K562 (cell line): ENCODE measurements around the gene SPRED2. TPM values are rescaled to one million over a fixed set of nuclear protein-coding genes. Genes with fewer than 3 reads are reported as not detected.

Experiments
- ATAC-seq: fragments of 200-7000 bp; cut with Tn5 transposase; 3 replicates; pipeline ENCODE4 v1.9.1; 2020; ENCODE audit warnings: moderate library complexity
- BruUV-seq: library from RNA; stranded (reverse); fragments of 400-500 nt; replicated peaks from 2 replicates; lab custom pipeline; 2021; lab: Mats Ljungman, UMichigan
- CTCF ChIA-PET: fragments of 300-600 bp; formaldehyde crosslinking; extraction: SDS; loops from one replicate; lab custom pipeline; 2021; ENCODE audit warnings: low intra/inter-chr PET ratio; lab: Yijun Ruan, JAX
- POLR2A ChIA-PET: fragments of 300-600, 350-650 bp; sonication (Branson Sonifier 250); formaldehyde crosslinking; extraction: SDS; loops from one replicate; lab custom pipeline; 2021; ENCODE audit warnings: antibody characterized with exemption, inconsistent platforms; lab: Yijun Ruan, JAX
- DNase-seq, 4 experiments: peaks; one replicate each; pipeline versions ENCODE4 v3.0.0 to v3.0.0-alpha.2; 2011 to 2018; ENCODE audit warnings: low spot score in 3 of 4, mixed read lengths in 3 of 4; ENCODE audit errors: extremely low read depth in 1 of 4
- FAIRE-seq: peaks from 2 replicates; lab custom pipeline; 2011; peaks lifted over from hg19 to GRCh38; lab: Jason Lieb, UNC
- H2AFZ ChIP-seq: 2 replicates; pipeline ENCODE4 v1.6.0; 2011; ENCODE audit warnings: low read depth, low read length, control low read depth, inconsistent platforms
- H3K27ac ChIP-seq: fragments of 200-600 bp; 3 replicates; pipeline ENCODE4 v1.8.0; 2011; ENCODE audit warnings: low read depth, mild to moderate bottlenecking, control low read depth, inconsistent platforms, low read length, moderate library complexity, mixed read lengths; ENCODE audit errors: extremely low read depth
- H3K27me3 ChIP-seq, 2 experiments: fragments of 300-600 bp in 1 of 2; 2 replicates in 1 of 2; 3 replicates in 1 of 2; pipeline versions ENCODE4 v1.6.0 to v1.8.0; 2011; ENCODE audit warnings: inconsistent platforms in 2 of 2, low read length in 2 of 2, mild to moderate bottlenecking in 1 of 2, mixed read lengths in 1 of 2, moderate library complexity in 1 of 2; ENCODE audit not compliant: control insufficient read depth in 2 of 2, insufficient read depth in 2 of 2
- H3K36me3 ChIP-seq: fragments of 300-600 bp; 3 replicates; pipeline ENCODE4 v1.8.0; 2011; ENCODE audit warnings: mild to moderate bottlenecking, low read length, inconsistent platforms; ENCODE audit not compliant: control insufficient read depth, insufficient read depth
- H3K4me1 ChIP-seq, 2 experiments: fragments of 200-600 bp in 1 of 2; replicated peaks in 1 of 2; 2 replicates in 1 of 2; 3 replicates in 1 of 2; pipeline versions ENCODE4 v1.5.1 to v1.8.0; 2011; ENCODE audit warnings: inconsistent platforms in 2 of 2, low read length in 2 of 2, mild to moderate bottlenecking in 1 of 2, mixed read lengths in 1 of 2, moderate library complexity in 1 of 2; ENCODE audit not compliant: control insufficient read depth in 2 of 2, insufficient read depth in 2 of 2
- H3K4me2 ChIP-seq: 2 replicates; pipeline ENCODE4 v1.6.1; 2011; ENCODE audit warnings: low read length, control low read depth, inconsistent platforms, mixed read lengths; ENCODE audit not compliant: insufficient read depth
- H3K4me3 ChIP-seq: fragments of 200-600 bp; sonication (generic), shearing (Covaris generic); 2 replicates; pipeline ENCODE4 v1.5.1; 2016; ENCODE audit warnings: control low read depth, inconsistent platforms
- H3K79me2 ChIP-seq: fragments of 200-600 bp; 3 replicates; pipeline ENCODE4 v1.8.0; 2011; ENCODE audit warnings: low read length, inconsistent platforms; ENCODE audit not compliant: control insufficient read depth, insufficient read depth
- H3K9ac ChIP-seq, 2 experiments: 2 replicates each; pipeline versions ENCODE4 v1.6.0 to v1.6.1; 2011; ENCODE audit warnings: low read depth in 2 of 2, low read length in 2 of 2, control low read depth in 1 of 2, inconsistent platforms in 1 of 2, mild to moderate bottlenecking in 1 of 2, mixed read lengths in 1 of 2; ENCODE audit not compliant: insufficient read depth in 1 of 2
- H3K9me1 ChIP-seq: one replicate; pipeline ENCODE4 v1.6.0; 2011; ENCODE audit warnings: inconsistent platforms, mild to moderate bottlenecking, low read length, moderate library complexity; ENCODE audit not compliant: control insufficient read depth, insufficient read depth
- H3K9me3 ChIP-seq: replicated peaks from 2 replicates; pipeline ENCODE4 v1.5.1; 2011; ENCODE audit warnings: low read depth, low read length, inconsistent platforms; ENCODE audit not compliant: control insufficient read depth, insufficient read depth
- H4K20me1 ChIP-seq: replicated peaks from 2 replicates; pipeline ENCODE4 v1.6.1; 2011; ENCODE audit warnings: low read length, inconsistent platforms, mixed read lengths; ENCODE audit not compliant: control insufficient read depth, insufficient read depth
- HCFC1 ChIP-seq: IDR thresholded peaks from 2 replicates; pipeline ENCODE4 v1.6.1; 2012; ENCODE audit warnings: low read depth, low read length, improper control_type of control experiment
- NFATC3 ChIP-seq: fragments of 450-650 bp; IDR thresholded peaks from 2 replicates; pipeline ENCODE4 v1.6.1; 2017; ENCODE audit warnings: mild to moderate bottlenecking
- PHB ChIP-seq: fragments of 250-450 bp; sonication (Bioruptor Pico); IDR thresholded peaks from 2 replicates; pipeline ENCODE4 v1.5.0; 2021
- PURB ChIP-seq: sonication (generic); formaldehyde crosslinking; IDR thresholded peaks from 2 replicates; pipeline ENCODE4 v1.9.0; 2021; ENCODE audit warnings: low read depth, mild to moderate bottlenecking, missing genetic modification reagents
- ZNF785 ChIP-seq: fragments of 250-450 bp; sonication (Bioruptor Pico); IDR thresholded peaks from 2 replicates; pipeline ENCODE4 v1.4.0; 2020; ENCODE audit warnings: mild to moderate bottlenecking
- WGBS: fragments of 100-300 bp; shearing (Covaris generic); methylation state at CpG from one replicate; pipeline ENCODE4 v1.1.6; 2016; ENCODE audit warnings: low coverage, mixed read lengths; ENCODE audit not compliant: insufficient coverage; ENCODE audit errors: missing lambda C conversion rate; 5-methylcytosine and 5-hydroxymethylcytosine counted together
- in situ Hi-C: fragments of 300-500 bp; cut with MboI; formaldehyde crosslinking; loops from 4 replicates; pipeline ENCODE4 v1.15.0; 2018; ENCODE audit warnings: inconsistent platforms, mixed read lengths
- intact Hi-C: fragments of 100-400 bp; cut with micrococcal nuclease; formaldehyde crosslinking; loops from 2 replicates; pipeline ENCODE4 v1.14.2; 2022
- polyA plus RNA-seq, 8 experiments: library from polyadenylated mRNA; depleted of rRNA in 4 of 8; stranded (reverse) in 5 of 8; unstranded in 3 of 8; fragments of >200 nt; fragmentation: Nextera tagmentation in 2 of 8; fragmentation: Illumina TruSeq in 1 of 8; extraction: Ambion mirVana in 2 of 8; extraction: Trizol in 1 of 8; gene quantifications; 2 replicates each; pipeline versions ENCODE4 v1.2.1 to v1.2.3, GENCODE V29; 2011 to 2014; ENCODE audit warnings: inconsistent platforms in 1 of 8, missing spikeins in 1 of 8
- total RNA-seq, 7 experiments: library from RNA; depleted of rRNA in 6 of 7; stranded (reverse); fragments of >200 nt in 6 of 7; fragmentation: Illumina TruSeq in 2 of 7; extraction: Trizol in 2 of 7; gene quantifications; 2 replicates each; pipeline versions ENCODE4 v1.2.1 to v1.2.3, GENCODE V29; 2011 to 2021; ENCODE audit warnings: low replicate concordance in 1 of 7
- TF ChIP-seq, protein P1 (sequence below): fragments of 450-650 bp; conservative IDR thresholded peaks from 2 replicates; pipeline ENCODE4 v1.6.1; 2016; ENCODE audit warnings: missing genetic modification characterization, low read depth, mild to moderate bottlenecking, control low read depth, missing compliant biosample characterization

The SPRED2 gene
- total and polyA plus RNA-seq, 9 of the 15 experiments (the other 6 are each of a cell fraction or from before 2014, with no cell fraction given) = 4.6 to 50.8 (median 14.1) TPM

DNA sequence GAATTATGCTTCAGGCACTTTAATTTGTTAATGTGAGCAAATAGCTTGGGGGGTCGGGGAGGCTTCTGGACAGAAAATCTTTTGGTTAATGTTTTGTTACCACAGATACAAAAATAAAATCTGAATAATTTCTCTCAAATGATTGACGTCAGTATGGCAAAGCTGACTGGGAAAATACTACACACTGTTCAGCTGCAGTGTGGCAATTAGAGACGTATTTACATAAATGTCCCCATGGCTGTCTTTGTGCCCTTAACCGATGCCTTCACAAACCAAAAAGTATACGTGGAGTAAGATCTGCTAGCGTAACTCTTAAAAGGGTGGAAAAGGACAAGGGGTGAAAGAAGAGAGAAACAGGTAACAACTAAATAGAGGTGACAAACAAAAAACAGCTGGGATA lies 121.3 kb downstream of the SPRED2 start:
- DNase-seq = no peak

More for the DNA sequence above, 121.3 kb downstream of the SPRED2 start:
- Histone ChIP-seq H3K27ac (no peak overlapping the region), H2AFZ (no peak overlapping the region), H3K79me2 (no peaks in the 10 kb centered on the region), H3K27me3 (no peaks in the 10 kb centered on the region), H4K20me1 (no peaks in the 10 kb centered on the region), H3K36me3 (peaks cover 67% of the 10 kb centered on the region; the same call in 2 of the 3 replicates), H3K9me3 (no peaks in the 10 kb centered on the region), H3K4me1 (peaks cover 0 to 3% of the 10 kb centered on the region in 2 experiments; a peak in 1 of 5 replicates), H3K9ac (no peak overlapping the region), H3K4me3 (no peak overlapping the region), H3K9me1 (no peaks in the 10 kb centered on the region), H3K4me2 (no peak overlapping the region)
- FAIRE-seq = no peak
- CTCF ChIA-PET = no interaction called here
- BruUV-seq = TSS peak; percentile 29
- intact Hi-C loops (no loop called here), in situ Hi-C loops (no loop called here)
- no peak for TF ChIP-seq PHB (CRISPR knock-in tag)
- TF ChIP-seq PURB (CRISPR knock-in tag) = no peak
- no peak for TF ChIP-seq NFATC3
- no peak for TF ChIP-seq HCFC1
- TF ChIP-seq ZNF785 (CRISPR knock-in tag) = no peak
- TF ChIP-seq, protein P1, sequence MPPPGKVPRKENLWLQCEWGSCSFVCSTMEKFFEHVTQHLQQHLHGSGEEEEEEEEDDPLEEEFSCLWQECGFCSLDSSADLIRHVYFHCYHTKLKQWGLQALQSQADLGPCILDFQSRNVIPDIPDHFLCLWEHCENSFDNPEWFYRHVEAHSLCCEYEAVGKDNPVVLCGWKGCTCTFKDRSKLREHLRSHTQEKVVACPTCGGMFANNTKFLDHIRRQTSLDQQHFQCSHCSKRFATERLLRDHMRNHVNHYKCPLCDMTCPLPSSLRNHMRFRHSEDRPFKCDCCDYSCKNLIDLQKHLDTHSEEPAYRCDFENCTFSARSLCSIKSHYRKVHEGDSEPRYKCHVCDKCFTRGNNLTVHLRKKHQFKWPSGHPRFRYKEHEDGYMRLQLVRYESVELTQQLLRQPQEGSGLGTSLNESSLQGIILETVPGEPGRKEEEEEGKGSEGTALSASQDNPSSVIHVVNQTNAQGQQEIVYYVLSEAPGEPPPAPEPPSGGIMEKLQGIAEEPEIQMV (tag) = no peak
- ATAC-seq = no peak
- POLR2A ChIA-PET = interaction anchor here (0.5 to 0.9 kb wide), 2 partner anchors 9 to 114 kb away, joined by 3 read pairs; no protein-coding TSS in a partner anchor
- WGBS = 90% methylated on average over 6 of the region's 6 CpGs
